Hepatocyte (in vitro differentiated cells): ENCODE results near the gene STARD5. TPM values are rescaled to one million over a fixed set of nuclear protein-coding genes. Genes with fewer than 3 reads are reported as not detected.

Experiments
- DNase-seq: peaks from one replicate; pipeline ENCODE4 v3.0.0-alpha.2; 2016; ENCODE audit warnings: low spot score
- H2AFZ ChIP-seq: fragments of 200-600 bp; sonication (generic); 2 replicates; pipeline ENCODE4 v1.6.0; 2016; ENCODE audit warnings: antibody characterized with exemption, mild to moderate bottlenecking
- H3K27ac ChIP-seq: fragments of 200-600 bp; sonication (generic); 2 replicates; pipeline ENCODE4 v1.5.1; 2016; ENCODE audit warnings: mild to moderate bottlenecking
- H3K27me3 ChIP-seq: fragments of 200-600 bp; sonication (generic); 2 replicates; pipeline ENCODE4 v1.6.1; 2016
- H3K36me3 ChIP-seq: fragments of 200-600 bp; sonication (generic); replicated peaks from 2 replicates; pipeline ENCODE4 v1.5.1; 2016; ENCODE audit warnings: low read depth; ENCODE audit not compliant: insufficient read depth
- H3K4me1 ChIP-seq: fragments of 200-600 bp; sonication (generic); 2 replicates; pipeline ENCODE4 v1.5.1; 2016; ENCODE audit warnings: mild to moderate bottlenecking, moderate library complexity; ENCODE audit not compliant: insufficient read depth
- H3K4me2 ChIP-seq: fragments of 200-600 bp; sonication (generic); 2 replicates; pipeline ENCODE4 v1.6.0; 2016
- H3K4me3 ChIP-seq: fragments of 200-600 bp; sonication (generic); 2 replicates; pipeline ENCODE4 v1.5.1; 2016; ENCODE audit warnings: mild to moderate bottlenecking
- H3K79me2 ChIP-seq: fragments of 200-600 bp; sonication (generic); 2 replicates; pipeline ENCODE4 v1.6.0; 2017; ENCODE audit warnings: mild to moderate bottlenecking
- H3K9me2 ChIP-seq: fragments of 200-600 bp; sonication (generic); replicated peaks from 2 replicates; pipeline ENCODE4 v1.6.0; 2017; ENCODE audit warnings: mild to moderate bottlenecking; ENCODE audit not compliant: insufficient read depth
- H3K9me3 ChIP-seq: fragments of 200-600 bp; sonication (generic); 2 replicates; pipeline ENCODE4 v1.5.1; 2016; ENCODE audit warnings: low read depth, mild to moderate bottlenecking
- H4K20me1 ChIP-seq: fragments of 200-600 bp; sonication (generic); 2 replicates; pipeline ENCODE4 v1.6.0; 2016; ENCODE audit warnings: mild to moderate bottlenecking; ENCODE audit not compliant: insufficient read depth, poor library complexity, severe bottlenecking
- CTCF ChIP-seq: fragments of 200-600 bp; sonication (generic); IDR thresholded peaks from 2 replicates; pipeline ENCODE4 v1.5.1; 2016; ENCODE audit warnings: antibody characterized with exemption, mild to moderate bottlenecking; ENCODE audit not compliant: poor library complexity
- EZH2 ChIP-seq: fragments of 200-600 bp; sonication (generic); IDR thresholded peaks from 2 replicates; pipeline ENCODE4 v1.6.1; 2016; ENCODE audit warnings: antibody characterized with exemption, mild to moderate bottlenecking, borderline replicate concordance
- EZH2phosphoT487 ChIP-seq: fragments of 200-600 bp; sonication (generic); IDR thresholded peaks from one replicate; pipeline ENCODE4 v1.6.1; 2018; ENCODE audit warnings: antibody characterized with exemption, mild to moderate bottlenecking, low read depth, moderate library complexity; ENCODE audit not compliant: unreplicated experiment, severe bottlenecking
- WGBS: methylation state at CpG from one replicate; pipeline ENCODE4 v1.1.6; 2016; ENCODE audit warnings: low lambda C conversion rate; ENCODE audit errors: missing lambda C conversion rate; 5-methylcytosine and 5-hydroxymethylcytosine counted together
- polyA plus RNA-seq: library from polyadenylated mRNA; unstranded; fragments of >200 nt; fragmentation: Nextera tagmentation; extraction: Ambion mirVana; gene quantifications from 2 replicates; pipeline ENCODE4 v1.2.1, GENCODE V29; 2016
- total RNA-seq: library from RNA; depleted of rRNA; stranded (reverse); fragments of >200 nt; gene quantifications from 2 replicates; pipeline ENCODE4 v1.2.3, GENCODE V29; 2014

STARD5 gene
- total and polyA plus RNA-seq, 2 experiments from 2014 or later: 7.2 to 13.7 TPM

- no peaks in the 10 kb centered on the region for H3K9me3 ChIP-seq
- no peaks in the 10 kb centered on the region for H4K20me1 ChIP-seq
- H3K79me2 ChIP-seq: no peaks in the 10 kb centered on the region
- no peak overlapping the region for H3K4me2 ChIP-seq
- H2AFZ ChIP-seq: no peak overlapping the region
- 98% methylated on average over 5 of the region's 5 CpGs for WGBS
- TF ChIP-seq EZH2 (no peak), CTCF (no peak), EZH2phosphoT487 (no peak)
- H3K36me3 ChIP-seq: no peaks in the 10 kb centered on the region
- DNase-seq: no peak
- H3K4me3 ChIP-seq: no peak overlapping the region
- H3K27ac ChIP-seq: no peak overlapping the region
- H3K27me3 ChIP-seq: no peaks in the 10 kb centered on the region
- no peaks in the 10 kb centered on the region for H3K4me1 ChIP-seq
- H3K9me2 ChIP-seq: no peaks in the 10 kb centered on the region
Measured at GRCh38 chr15:81313686-81314085, 10.3 kb downstream of the STARD5 start.

GRCh38 chr15:81312790-81313543, 11.0 kb downstream of the STARD5 start:
- H3K9me3 ChIP-seq: no peaks in the 10 kb centered on the region
- H3K9me2 ChIP-seq: no peaks in the 10 kb centered on the region
- H3K36me3 ChIP-seq: no peaks in the 10 kb centered on the region
- H2AFZ ChIP-seq: no peak overlapping the region
- H3K27ac ChIP-seq: peak overlapping the region; percentile 37
- H3K4me2 ChIP-seq: no peak overlapping the region
- H3K79me2 ChIP-seq: no peaks in the 10 kb centered on the region
- H4K20me1 ChIP-seq: no peaks in the 10 kb centered on the region
- TF ChIP-seq EZH2phosphoT487 (no peak), EZH2 (no peak), CTCF (no peak)
- no peak overlapping the region for H3K4me3 ChIP-seq
- H3K27me3 ChIP-seq: no peaks in the 10 kb centered on the region
- no peaks in the 10 kb centered on the region for H3K4me1 ChIP-seq
- DNase-seq: peak; percentile 77
- 86% methylated on average over 22 of the region's 22 CpGs for WGBS

DNA sequence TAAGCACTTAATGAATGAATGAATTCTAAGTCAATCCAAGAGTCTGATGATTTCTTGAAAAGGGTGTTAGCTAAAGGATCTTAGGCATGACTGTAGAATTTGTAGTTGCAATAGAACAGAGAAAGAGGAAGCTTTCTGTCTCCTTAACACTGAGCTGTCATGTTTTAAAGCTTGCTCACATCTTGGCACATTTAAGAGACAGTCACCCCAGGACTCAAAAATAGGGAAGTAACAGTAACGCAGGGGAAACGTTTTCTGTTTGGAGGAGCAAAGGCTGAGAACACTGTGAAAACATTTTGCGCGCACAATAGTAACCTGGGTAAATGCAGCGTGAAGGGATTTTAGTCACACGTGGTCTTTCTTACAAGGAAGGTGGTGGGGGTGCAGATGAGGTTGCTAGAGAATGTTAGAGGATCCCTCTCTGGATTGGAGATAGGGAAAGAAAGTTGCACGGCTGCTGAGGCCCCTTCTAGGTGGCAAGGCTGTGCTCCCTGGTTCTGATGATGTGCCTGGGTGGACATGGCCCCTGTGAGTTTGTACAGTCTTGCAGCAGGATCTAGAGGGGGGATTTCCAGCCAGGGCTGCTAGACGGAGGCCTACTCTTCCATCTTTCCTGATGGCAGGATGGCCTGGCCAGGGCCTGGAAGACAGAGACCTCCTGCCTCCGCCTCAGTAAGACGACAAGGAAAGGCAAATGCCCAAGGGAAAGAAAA, 12.0 kb downstream of the STARD5 start:
- H3K27ac ChIP-seq: no peak overlapping the region
- no peaks in the 10 kb centered on the region for H3K9me2 ChIP-seq
- no peaks in the 10 kb centered on the region for H3K36me3 ChIP-seq
- H3K27me3 ChIP-seq: no peaks in the 10 kb centered on the region
- no peak overlapping the region for H3K4me2 ChIP-seq
- no peaks in the 10 kb centered on the region for H3K9me3 ChIP-seq
- 97% methylated on average over 10 of the region's 10 CpGs for WGBS
- no peak overlapping the region for H2AFZ ChIP-seq
- H3K79me2 ChIP-seq: no peaks in the 10 kb centered on the region
- TF ChIP-seq EZH2: no peak
- no peak for TF ChIP-seq CTCF
- no peak for TF ChIP-seq EZH2phosphoT487
- no peaks in the 10 kb centered on the region for H4K20me1 ChIP-seq
- DNase-seq: no peak
- H3K4me1 ChIP-seq: no peaks in the 10 kb centered on the region
- no peak overlapping the region for H3K4me3 ChIP-seq
